Endothelial cell of umbilical vein (primary cell): ENCODE data around the gene KMT5B.

ENCODE experiments used
- CTCF ChIP-seq, 2 donors: IDR thresholded peaks; 1 replicate in 1 of 2; 2 replicates in 1 of 2; pipeline ENCODE4 v1.5.1; 2011; ENCODE audit warnings: low read length in 2 of 2, mild to moderate bottlenecking in 2 of 2, moderate library complexity in 2 of 2, control low read depth in 1 of 2, inconsistent platforms in 1 of 2, low read depth in 1 of 2; ENCODE audit not compliant: insufficient read depth in 1 of 2; ENCODE audit errors: extremely low read depth in 1 of 2
- EZH2 ChIP-seq: IDR thresholded peaks from 2 replicates; pipeline ENCODE4 v1.6.1; 2012; ENCODE audit warnings: borderline replicate concordance, low read depth, mild to moderate bottlenecking, moderate library complexity, low read length, inconsistent platforms; ENCODE audit not compliant: severe bottlenecking
- JUN ChIP-seq: IDR thresholded peaks from 2 replicates; pipeline ENCODE4 v1.6.1; 2011; ENCODE audit warnings: borderline replicate concordance, low read depth; ENCODE audit not compliant: insufficient read length, insufficient read depth
- MAX ChIP-seq: IDR thresholded peaks from 2 replicates; pipeline ENCODE4 v1.6.1; 2011; ENCODE audit not compliant: insufficient read depth, insufficient read length
- POLR2A ChIP-seq: IDR thresholded peaks from 2 replicates; pipeline ENCODE4 v1.6.1; 2012; ENCODE audit warnings: low read depth, mild to moderate bottlenecking, control low read depth, low read length
- POLR2AphosphoS5 ChIP-seq: IDR thresholded peaks from 2 replicates; pipeline ENCODE4 v1.6.1; 2012; ENCODE audit warnings: low read depth, mild to moderate bottlenecking, control low read depth, low read length, moderate library complexity; ENCODE audit not compliant: insufficient read depth

GRCh38 chr11:68191661-68192579 is 21.2 kb downstream of the KMT5B start:
- TF ChIP-seq POLR2A (no peak), POLR2AphosphoS5 (no peak), CTCF (IDR thresholded peaks at IDR 0.05; ENCODE audit: extremely low read depth in 1 of 2, insufficient read depth in 1 of 2, low read depth in 1 of 2, low read length in 2 of 2) (no peak), EZH2 (no peak), MAX (no peak), JUN (no peak)
